MV-4-11 (cell line): Measurements from ENCODE around the gene NHLRC1.
A peak's percentile ranks its signal among the peaks of the same experiment; 100 is the strongest.
"Not testable (repeated sequence)": the region's sequence is repeated elsewhere in the genome, so short reads cannot be mapped to it uniquely, and the experiment has no call there.

Experiments
- DNase-seq: peaks from one replicate; lab custom pipeline; 2025; lab: John Stamatoyannopoulos, UW

NHLRC1 gene

GRCh38 chr6:18122128-18123093 lies at the start of gene NHLRC1:
Gene NHLRC1 (minus strand): TSS chr6:18122677. CDS start chr6:18122606, 71 bp downstream.
- peak; percentile 2 for DNase-seq

GRCh38 chr6:18171871-18172270 lies 49.4 kb upstream of the NHLRC1 start:
- peak; percentile 57 for DNase-seq

DNA sequence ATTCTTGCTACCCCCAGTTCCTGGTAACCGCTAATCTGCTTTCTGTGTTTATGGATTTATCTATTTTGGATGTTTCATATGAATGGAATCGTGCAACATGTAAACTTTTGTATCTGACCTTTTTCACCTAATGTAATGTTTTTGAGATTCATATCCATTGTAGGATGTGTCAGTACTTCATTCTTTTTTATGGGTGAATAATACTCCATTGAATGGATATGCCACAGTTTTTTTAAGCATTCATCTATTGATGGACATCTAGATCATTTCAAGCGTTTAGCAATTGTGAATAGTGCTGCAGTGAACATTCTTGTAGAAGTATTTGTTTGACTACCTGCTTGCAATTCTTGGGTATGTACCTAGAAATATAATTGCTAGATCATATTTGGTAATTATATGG lies 45.8 kb upstream of the NHLRC1 start:
- no peak for DNase-seq

DNA sequence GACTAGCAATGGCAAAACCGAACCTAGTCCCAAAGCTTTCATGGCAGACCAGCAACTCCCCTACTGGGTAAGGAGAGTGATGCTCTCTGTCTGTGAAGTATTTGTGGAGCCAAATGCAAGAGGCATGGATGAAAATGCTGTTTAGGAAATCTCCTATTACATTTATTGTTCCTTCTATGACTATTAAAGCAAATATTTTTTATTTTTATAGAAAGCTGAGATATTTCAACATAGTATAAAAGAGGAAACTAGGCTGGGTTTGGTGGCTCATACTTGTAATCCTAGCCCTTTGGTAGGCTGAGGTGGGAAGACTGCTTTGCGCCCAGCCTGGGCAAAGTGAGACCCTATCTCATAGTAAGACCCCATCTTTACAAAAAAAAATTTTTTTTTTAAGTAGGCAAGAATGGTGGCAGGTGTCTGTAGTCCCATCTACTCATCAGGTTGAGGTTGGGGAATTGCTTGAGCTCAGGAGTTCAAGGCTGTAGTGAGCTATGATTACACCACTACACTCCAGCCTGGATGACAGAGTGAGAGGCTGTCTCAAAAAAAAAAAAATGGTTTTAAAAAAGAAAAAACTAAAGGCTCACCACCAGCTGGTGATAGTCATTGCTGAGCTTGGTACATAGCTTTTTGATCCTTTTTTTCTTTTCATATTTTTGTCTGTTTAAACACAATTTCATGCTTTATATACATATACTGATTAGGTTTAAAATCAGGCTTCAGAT lies 44.0 kb upstream of the NHLRC1 start:
- peak; percentile 4 for DNase-seq

- DNase-seq: no peak
Observed at GRCh38 chr6:18165751-18166150, 43.3 kb upstream of the NHLRC1 start.

DNA sequence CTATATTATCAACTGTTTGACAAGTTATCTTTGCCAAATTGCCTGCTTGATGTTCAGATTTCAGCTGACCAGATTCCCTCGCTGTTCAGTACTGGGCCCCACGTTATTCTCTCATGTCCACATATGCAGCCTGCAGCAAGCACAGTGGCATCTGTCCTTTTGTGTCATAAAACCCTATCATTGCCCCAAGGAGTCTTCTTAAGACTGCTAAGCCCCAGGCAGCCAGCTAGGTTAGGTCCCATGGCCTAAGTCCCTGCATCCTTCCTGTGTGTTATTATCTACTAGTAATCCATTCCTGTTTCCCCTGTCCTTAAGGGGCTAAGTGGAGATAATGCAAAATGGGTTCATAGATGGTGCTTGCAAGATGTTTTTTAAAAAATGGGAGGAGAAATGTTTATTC lies 39.9 kb upstream of the NHLRC1 start:
- no peak for DNase-seq

- peak; percentile 3 for DNase-seq
Observed at GRCh38 chr6:18161431-18161830, 39.0 kb upstream of the NHLRC1 start.

- DNase-seq: no peak
Observed at GRCh38 chr6:18160911-18161310, 38.4 kb upstream of the NHLRC1 start.

GRCh38 chr6:18155864-18156421 lies 33.5 kb upstream of the NHLRC1 start:
- DNase-seq: peak; percentile 54

DNA sequence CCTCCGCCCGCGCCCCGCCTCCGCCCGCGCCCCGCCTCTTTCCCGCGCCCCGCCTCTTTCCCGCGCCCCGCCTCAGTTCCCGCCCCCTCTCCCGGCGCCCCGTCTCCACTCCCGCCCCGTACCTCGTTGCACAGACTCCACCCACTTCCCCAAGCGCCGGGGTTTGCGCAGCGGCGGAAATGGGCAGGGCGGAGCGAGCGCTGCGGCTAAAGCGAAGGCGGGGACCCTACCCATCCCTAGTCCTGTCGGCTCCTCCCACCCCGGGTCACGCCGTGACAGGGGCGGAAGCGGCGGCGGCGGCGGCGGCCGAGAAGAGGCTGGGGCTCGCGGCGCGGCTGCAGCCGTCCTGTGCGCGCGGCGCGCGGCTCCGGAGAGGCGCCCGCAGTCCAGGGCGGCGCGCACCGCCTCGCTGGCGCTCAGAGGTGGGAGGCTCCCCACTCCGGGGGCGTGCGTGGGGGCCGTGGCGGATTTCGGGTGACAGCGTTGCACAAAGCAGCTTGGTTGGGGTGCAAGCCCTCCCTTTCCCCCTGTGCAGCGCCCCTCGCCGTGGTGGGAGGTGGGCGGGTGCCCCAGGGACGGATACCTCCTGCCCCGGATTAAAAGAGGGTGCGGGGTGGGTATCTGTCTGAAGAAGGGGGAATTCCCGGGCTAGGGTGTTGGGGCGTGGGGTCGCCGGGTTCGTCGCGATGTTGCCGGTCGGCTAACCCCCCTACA lies 32.8 kb upstream of the NHLRC1 start, which contains the start of gene KDM1B:
Gene KDM1B (plus strand): TSS at position 273 of the 714 bp plus-strand sequence. CDS start 4,474 bp downstream, outside the sequence.
- peak; percentile 95 for DNase-seq

GRCh38 chr6:18154507-18155149 lies 32.2 kb upstream of the NHLRC1 start, which contains the start of gene TPMT:
Gene TPMT (minus strand): TSS chr6:18155077. CDS start chr6:18149127, 5,950 bp downstream.
- peak; percentile 89 for DNase-seq

GRCh38 chr6:18153311-18153703 lies 30.8 kb upstream of the NHLRC1 start:
- no peak for DNase-seq

GRCh38 chr6:18151801-18152200 lies 29.3 kb upstream of the NHLRC1 start:
- DNase-seq: no peak

GRCh38 chr6:18151391-18151790 lies 28.9 kb upstream of the NHLRC1 start:
- not testable (repeated sequence) for DNase-seq

DNA sequence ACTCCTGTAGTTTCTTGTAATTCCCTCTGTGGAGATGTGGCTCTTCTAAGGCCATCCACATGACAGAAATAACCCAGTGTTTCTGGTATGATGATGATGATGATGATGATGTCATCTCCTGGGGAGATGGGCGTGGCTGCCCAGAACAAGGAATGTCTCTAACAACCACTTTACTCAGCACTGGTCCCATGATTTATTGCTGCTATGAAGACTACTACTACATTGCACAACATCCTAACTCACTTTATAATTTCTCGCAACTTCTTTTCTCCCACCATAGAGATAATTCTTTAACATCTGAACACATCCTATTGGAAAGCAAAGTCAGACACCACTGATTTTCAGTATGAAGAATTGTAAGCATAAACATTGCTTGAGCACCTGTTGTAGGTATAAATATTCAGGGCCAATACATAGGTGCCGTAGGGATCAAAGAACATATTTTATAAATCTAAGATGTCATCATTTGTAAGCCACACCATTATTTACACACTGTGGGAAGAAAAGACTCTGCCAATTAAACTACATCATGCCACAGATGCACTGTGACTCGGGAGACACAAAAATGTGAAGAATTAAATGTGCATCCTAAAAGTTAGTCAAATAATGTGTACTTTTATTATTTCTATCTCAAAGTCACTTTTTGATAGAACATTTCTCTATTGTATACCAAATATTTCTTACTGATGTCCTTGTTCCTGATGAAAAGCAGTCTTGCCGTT lies 26.0 kb upstream of the NHLRC1 start:
- peak; percentile 92 for DNase-seq

- DNase-seq: no peak
Observed at GRCh38 chr6:18147616-18148015, 25.1 kb upstream of the NHLRC1 start.

GRCh38 chr6:18147160-18147559 lies 24.7 kb upstream of the NHLRC1 start:
- no peak for DNase-seq

DNA sequence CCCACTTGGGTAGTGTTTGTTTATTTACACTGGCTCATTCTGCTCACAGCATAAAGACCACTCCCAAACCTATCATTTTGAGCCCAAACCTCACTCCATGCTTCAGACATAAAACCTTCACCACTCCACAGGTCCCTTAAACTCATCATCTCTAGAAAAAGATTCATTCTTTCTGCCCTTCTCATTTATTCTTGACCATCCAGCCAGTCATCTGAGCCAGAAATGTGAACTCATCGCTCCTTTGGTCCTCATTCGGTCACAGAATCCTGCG lies 20.0 kb upstream of the NHLRC1 start:
- DNase-seq: no peak

DNA sequence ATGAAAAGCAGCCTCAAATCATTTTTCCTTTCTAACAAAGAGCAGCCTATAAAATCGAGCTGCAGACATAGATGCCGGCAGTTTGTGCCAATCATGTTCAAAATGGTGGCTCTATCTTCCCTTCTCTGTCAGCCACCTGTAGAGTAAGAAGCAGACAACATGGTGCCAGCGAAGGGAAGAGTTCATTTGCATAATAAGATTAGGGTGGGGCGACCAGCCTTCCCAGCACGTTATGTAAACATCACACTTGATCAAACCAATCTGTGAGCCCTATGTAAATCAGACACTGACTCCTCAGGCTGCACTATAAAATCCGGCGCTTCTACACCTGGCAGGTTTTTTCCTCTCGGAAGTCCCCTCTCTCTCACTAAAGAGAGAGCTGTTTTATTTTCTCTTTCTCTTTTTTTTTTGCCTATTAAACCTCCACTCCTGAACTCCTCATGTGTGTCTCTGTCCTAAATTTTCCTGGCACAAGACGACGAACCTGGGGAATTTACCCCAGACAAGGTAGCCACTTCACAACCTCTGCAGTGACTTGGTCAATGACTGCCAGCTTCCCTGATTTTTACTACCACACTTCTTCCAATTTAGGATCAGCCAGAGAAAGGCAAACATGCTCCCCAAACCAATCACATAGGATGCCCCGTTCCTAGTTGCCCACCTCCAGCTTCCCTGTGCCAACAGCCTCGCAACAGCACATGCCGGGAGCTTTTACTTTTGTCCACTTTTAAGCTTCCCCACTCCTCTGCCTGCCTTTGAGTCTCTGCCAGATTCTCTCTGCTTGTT lies 19.5 kb upstream of the NHLRC1 start:
- no peak for DNase-seq
